Frontal cortex (tissue), 4 donors: ENCODE measurements around the gene RNF213. TPM values are rescaled to one million over a fixed set of nuclear protein-coding genes. Genes with fewer than 3 reads are reported as not detected.
"Not testable (repeated sequence)": the region's sequence is repeated elsewhere in the genome, so short reads cannot be mapped to it uniquely, and the experiment has no call there.

Experiments used
- DNase-seq, 2 donors: peaks; one replicate each; pipeline ENCODE4 v3.0.0; 2012; ENCODE audit warnings: low spot score in 2 of 2
- FAIRE-seq: peaks from 2 replicates; lab custom pipeline; 2012; peaks lifted over from hg19 to GRCh38; lab: Jason Lieb, UNC
- total RNA-seq: library from RNA; depleted of rRNA; stranded (reverse); fragments of >200 nt; gene quantifications from one replicate; pipeline ENCODE4 v1.2.3, GENCODE V29; 2014
- donor health status: control.
- donor health status: control.
- donor health status: control.

RNF213 gene
- total RNA-seq, 1 donor from 2014 or later = 12.2 TPM

GRCh38 chr17:80287038-80287437 is 26.4 kb downstream of the RNF213 start:
- FAIRE-seq (no peak), DNase-seq (no peak)

- DNase-seq (no peak), FAIRE-seq (no peak)
Observed at GRCh38 chr17:80287806-80288567, 27.3 kb downstream of the RNF213 start.

- DNase-seq (no peak), FAIRE-seq (no peak)
Observed at GRCh38 chr17:80289616-80290015, 29.0 kb downstream of the RNF213 start.

GRCh38 chr17:80290156-80290555 is 29.5 kb downstream of the RNF213 start:
- DNase-seq (no peak), FAIRE-seq (no peak)

GRCh38 chr17:80291260-80291659 is 30.6 kb downstream of the RNF213 start:
- DNase-seq (no peak), FAIRE-seq (no peak)

- FAIRE-seq (no peak), DNase-seq (no peak)
Observed at GRCh38 chr17:80291691-80292487, 31.2 kb downstream of the RNF213 start.

- DNase-seq (no peak), FAIRE-seq (no peak)
Observed at GRCh38 chr17:80292521-80292971, 31.9 kb downstream of the RNF213 start.

GRCh38 chr17:80294210-80294609 is 33.6 kb downstream of the RNF213 start:
- DNase-seq (no peak), FAIRE-seq (no peak)

- FAIRE-seq = no peak
Observed at GRCh38 chr17:80294653-80295052, 34.0 kb downstream of the RNF213 start.

GRCh38 chr17:80295146-80295545 is 34.5 kb downstream of the RNF213 start:
- FAIRE-seq (no peak), DNase-seq (no peak)

More at GRCh38 chr17:80294653-80295052, 34.0 kb downstream of the RNF213 start:
- no peak for DNase-seq

GRCh38 chr17:80295559-80295958 is 34.9 kb downstream of the RNF213 start:
- DNase-seq (no peak), FAIRE-seq (no peak)

- no peak for FAIRE-seq
- DNase-seq = no peak
Observed at GRCh38 chr17:80296221-80296620, 35.6 kb downstream of the RNF213 start.

- FAIRE-seq (no peak), DNase-seq (no peak)
Observed at GRCh38 chr17:80297996-80298560, 37.4 kb downstream of the RNF213 start.

GRCh38 chr17:80299350-80300100 is 38.9 kb downstream of the RNF213 start:
- not testable (repeated sequence) for DNase-seq
- peak; percentile 39 for FAIRE-seq

GRCh38 chr17:80300756-80301155 is 40.1 kb downstream of the RNF213 start:
- DNase-seq, FAIRE-seq: not testable (repeated sequence)

GRCh38 chr17:80303824-80304223 is 43.2 kb downstream of the RNF213 start:
- DNase-seq (no peak), FAIRE-seq (no peak)

GRCh38 chr17:80307994-80308691 is 47.5 kb downstream of the RNF213 start:
- no peak for FAIRE-seq

GRCh38 chr17:80308692-80309517 is 48.3 kb downstream of the RNF213 start:
- FAIRE-seq = no peak
- DNase-seq = no peak

More at GRCh38 chr17:80307994-80308691, 47.5 kb downstream of the RNF213 start:
- DNase-seq = no peak
